Chondrocyte (in vitro differentiated cells): ENCODE measurements around the gene PRPF19. TPM values are rescaled to one million over a fixed set of nuclear protein-coding genes. Genes with fewer than 3 reads are reported as not detected.

Experiments used
- DNase-seq: peaks from one replicate; pipeline ENCODE4 v3.0.0; 2021; ENCODE audit warnings: mixed read lengths, low spot score
- H3K27ac Mint-ChIP-seq: one replicate; pipeline ENCODE4 v1.8.0; 2021; ENCODE audit warnings: mild to moderate bottlenecking, moderate library complexity, mixed read lengths; ENCODE audit not compliant: unreplicated experiment
- H3K27me3 Mint-ChIP-seq: 2 replicates; pipeline ENCODE4 v1.8.0; 2021; ENCODE audit warnings: low read depth, mixed read lengths
- H3K36me3 Mint-ChIP-seq: 2 replicates; pipeline ENCODE4 v1.8.0; 2021; ENCODE audit warnings: low read depth, mixed read lengths
- H3K4me1 Mint-ChIP-seq: 2 replicates; pipeline ENCODE4 v1.8.0; 2021; ENCODE audit warnings: low read depth, mild to moderate bottlenecking, mixed read lengths
- H3K4me3 Mint-ChIP-seq: one replicate; pipeline ENCODE4 v1.8.0; 2021; ENCODE audit warnings: mild to moderate bottlenecking, moderate library complexity, mixed read lengths; ENCODE audit not compliant: unreplicated experiment
- H3K9me3 Mint-ChIP-seq: 2 replicates; pipeline ENCODE4 v1.8.0; 2021; ENCODE audit warnings: low read depth, mixed read lengths
- total RNA-seq: library from RNA; stranded (reverse); gene quantifications from 3 replicates; pipeline ENCODE4 v1.2.1, GENCODE V29; 2021
- TF ChIP-seq, protein P1 (sequence below): fragments of 200-600 bp; sonication (generic); IDR thresholded peaks from 2 replicates; pipeline ENCODE4 v1.5.0; 2021; ENCODE audit warnings: antibody characterized with exemption, mild to moderate bottlenecking, moderate library complexity

PRPF19 gene
- total RNA-seq, 1 donor from 2014 or later, result 51.3 TPM

DNA sequence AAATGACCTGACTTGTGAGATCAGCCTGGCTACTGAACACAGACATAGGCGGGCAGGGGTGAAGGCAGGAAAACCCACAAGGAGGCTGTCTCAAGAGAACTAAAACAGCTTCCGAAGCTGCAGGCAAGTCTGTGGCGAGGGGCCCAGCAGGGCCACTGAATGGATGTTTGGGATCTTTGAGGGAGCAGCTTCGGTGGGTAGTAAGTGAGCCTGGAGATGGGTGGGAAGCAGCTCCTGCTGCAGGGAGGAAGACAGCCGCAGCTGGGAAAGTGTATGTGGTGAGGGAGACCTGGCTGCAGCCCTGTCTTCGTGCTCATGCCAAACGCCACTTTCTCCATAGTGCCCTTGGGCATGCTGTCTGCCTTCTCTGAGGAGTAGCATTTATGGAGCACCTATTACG lies 61.0 kb downstream of the PRPF19 start:
- no peak for DNase-seq
- Mint-ChIP-seq H3K4me3 (no peak overlapping the region), H3K27me3 (no peaks in the 10 kb centered on the region), H3K36me3 (peaks cover 8% of the 10 kb centered on the region), H3K9me3 (no peaks in the 10 kb centered on the region), H3K27ac (no peak overlapping the region), H3K4me1 (peaks cover 51% of the 10 kb centered on the region)
- TF ChIP-seq, protein P1, sequence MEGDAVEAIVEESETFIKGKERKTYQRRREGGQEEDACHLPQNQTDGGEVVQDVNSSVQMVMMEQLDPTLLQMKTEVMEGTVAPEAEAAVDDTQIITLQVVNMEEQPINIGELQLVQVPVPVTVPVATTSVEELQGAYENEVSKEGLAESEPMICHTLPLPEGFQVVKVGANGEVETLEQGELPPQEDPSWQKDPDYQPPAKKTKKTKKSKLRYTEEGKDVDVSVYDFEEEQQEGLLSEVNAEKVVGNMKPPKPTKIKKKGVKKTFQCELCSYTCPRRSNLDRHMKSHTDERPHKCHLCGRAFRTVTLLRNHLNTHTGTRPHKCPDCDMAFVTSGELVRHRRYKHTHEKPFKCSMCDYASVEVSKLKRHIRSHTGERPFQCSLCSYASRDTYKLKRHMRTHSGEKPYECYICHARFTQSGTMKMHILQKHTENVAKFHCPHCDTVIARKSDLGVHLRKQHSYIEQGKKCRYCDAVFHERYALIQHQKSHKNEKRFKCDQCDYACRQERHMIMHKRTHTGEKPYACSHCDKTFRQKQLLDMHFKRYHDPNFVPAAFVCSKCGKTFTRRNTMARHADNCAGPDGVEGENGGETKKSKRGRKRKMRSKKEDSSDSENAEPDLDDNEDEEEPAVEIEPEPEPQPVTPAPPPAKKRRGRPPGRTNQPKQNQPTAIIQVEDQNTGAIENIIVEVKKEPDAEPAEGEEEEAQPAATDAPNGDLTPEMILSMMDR, result no peak

DNA sequence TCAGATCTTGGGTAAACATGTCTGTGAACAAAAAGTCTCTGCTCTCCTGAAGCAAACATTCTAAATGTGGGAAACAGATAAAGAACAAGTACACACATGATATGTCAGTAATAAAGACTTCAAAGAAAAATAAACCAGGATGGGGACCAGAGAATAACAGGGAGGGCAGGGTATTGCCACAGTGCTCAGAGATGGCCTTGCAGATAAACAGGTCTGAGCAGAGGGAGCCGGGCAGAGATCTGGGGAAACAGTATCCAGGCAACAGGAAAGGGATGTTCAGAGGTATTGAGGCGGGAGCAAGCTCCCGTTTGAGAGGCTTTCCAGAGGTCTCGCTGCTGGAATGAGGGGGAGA lies 61.5 kb downstream of the PRPF19 start:
- H3K27me3 Mint-ChIP-seq, result no peaks in the 10 kb centered on the region
- peaks cover 53% of the 10 kb centered on the region for H3K4me1 Mint-ChIP-seq
- no peak for DNase-seq
- TF ChIP-seq, protein P1, result no peak
- no peaks in the 10 kb centered on the region for H3K9me3 Mint-ChIP-seq
- H3K36me3 Mint-ChIP-seq, result peaks cover 6% of the 10 kb centered on the region
- H3K4me3 Mint-ChIP-seq, result peak overlapping the region; percentile 82
- H3K27ac Mint-ChIP-seq, result peak overlapping the region; percentile 24

DNA sequence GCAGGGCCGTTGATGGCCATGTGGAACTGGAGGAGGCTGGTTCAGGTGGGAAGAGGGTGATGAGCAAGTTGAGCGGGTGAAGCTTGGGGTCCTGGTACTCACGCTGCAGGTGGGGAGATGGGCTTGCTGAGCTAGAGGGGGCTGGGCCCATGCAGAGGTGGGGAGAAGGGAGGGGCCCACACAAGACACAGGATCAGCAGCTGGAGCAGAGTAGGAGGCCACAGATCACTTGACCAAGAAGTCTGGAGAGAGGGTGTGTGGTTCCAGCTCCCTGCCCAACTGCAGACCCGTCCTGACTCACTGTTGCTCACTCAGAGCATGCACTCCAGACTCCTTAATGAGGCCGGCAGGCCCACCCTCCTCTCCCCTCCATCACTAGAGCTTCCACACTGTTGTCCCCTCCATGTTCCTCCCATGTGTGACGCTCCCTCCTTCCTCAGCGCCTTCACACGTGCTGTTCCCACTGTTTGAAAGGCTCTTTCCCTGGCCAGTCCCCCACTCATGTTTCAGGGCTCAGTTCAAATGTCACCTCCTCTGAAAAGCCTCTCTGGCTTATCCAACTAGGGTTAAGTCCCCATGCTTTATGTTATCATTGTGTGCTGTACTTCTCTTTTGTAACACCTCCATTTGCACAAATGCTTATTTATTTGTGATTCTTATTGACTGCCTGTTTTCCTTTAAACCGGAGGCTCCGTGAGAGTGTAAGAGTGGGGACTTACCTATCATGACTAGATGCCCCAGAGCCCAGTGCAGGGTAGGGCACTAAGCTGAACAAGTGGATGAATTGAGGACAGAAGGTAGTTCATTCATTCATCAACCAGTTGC lies 62.1 kb downstream of the PRPF19 start:
- TF ChIP-seq, protein P1, result no peak
- Mint-ChIP-seq H3K4me1 (peaks cover 57% of the 10 kb centered on the region), H3K27me3 (no peaks in the 10 kb centered on the region), H3K4me3 (peak overlapping the region; percentile 82), H3K27ac (no peak overlapping the region), H3K36me3 (peaks cover 2% of the 10 kb centered on the region), H3K9me3 (no peaks in the 10 kb centered on the region)
- no peak for DNase-seq

DNA sequence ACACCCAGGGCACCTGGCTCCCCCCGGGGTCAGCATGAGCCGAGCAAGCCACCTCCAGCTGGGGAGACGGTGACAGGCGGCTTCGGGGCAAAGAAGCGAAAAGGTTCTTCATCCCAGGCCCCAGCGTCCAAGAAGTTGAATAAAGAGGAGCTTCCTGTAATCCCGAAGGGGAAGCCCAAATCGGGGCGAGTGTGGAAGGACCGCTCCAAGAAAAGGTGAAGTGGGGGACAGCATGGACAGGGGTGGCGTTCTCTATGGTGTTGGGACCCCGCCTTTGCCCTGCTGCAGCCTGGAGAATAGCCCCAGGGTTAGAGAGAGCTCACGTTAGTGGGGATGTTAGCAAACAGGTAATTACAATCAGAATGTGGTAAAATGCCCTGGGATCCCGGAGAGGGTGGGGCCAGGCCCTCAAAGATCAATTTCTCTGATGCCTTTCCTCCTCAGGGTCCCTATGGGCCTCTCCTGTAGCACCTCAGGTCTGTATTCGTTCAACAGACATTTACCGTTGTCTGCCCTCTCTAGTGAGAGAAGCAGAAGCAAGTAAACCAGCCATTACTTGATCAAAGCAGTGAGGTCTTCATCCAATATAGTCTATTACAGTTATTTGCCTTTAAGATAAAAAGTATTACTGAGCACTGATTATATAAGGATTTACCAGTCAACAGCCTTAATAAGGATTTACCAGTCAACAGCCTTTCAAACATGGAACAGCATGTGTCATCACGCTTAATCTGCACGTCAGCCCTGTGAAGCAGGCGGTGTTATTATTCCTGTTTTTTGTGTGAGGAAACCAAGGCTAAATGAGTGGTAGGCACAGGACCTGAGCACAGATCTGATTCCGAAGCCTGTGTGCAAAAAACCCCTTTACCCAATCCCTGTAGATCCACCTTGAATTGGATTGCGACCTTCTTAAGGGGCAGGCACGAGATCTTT lies 63.5 kb downstream of the PRPF19 start:
- peak overlapping the region; percentile 51 for H3K27ac Mint-ChIP-seq
- H3K9me3 Mint-ChIP-seq, result no peaks in the 10 kb centered on the region
- H3K4me1 Mint-ChIP-seq, result peaks cover 57% of the 10 kb centered on the region
- H3K36me3 Mint-ChIP-seq, result peaks cover 2% of the 10 kb centered on the region
- peak overlapping the region; percentile 82 for H3K4me3 Mint-ChIP-seq
- TF ChIP-seq, protein P1, result no peak
- DNase-seq, result no peak
- peaks cover 3% of the 10 kb centered on the region for H3K27me3 Mint-ChIP-seq
